Lung microvascular endothelial cell (primary cell): ENCODE data around the gene SDR39U1. TPM values are rescaled to one million over a fixed set of nuclear protein-coding genes. Genes with fewer than 3 reads are reported as not detected.

Source experiments
- DNase-seq, 2 donors: peaks; one replicate each; pipeline versions ENCODE4 v3.0.0 to v3.0.0-alpha.2; 2010; ENCODE audit warnings: low read depth in 2 of 2
- total RNA-seq: library from RNA; depleted of rRNA; stranded (reverse); fragments of >200 nt; gene quantifications from 2 replicates; pipeline ENCODE4 v1.2.1, GENCODE V29; 2014

SDR39U1 gene
- total RNA-seq, 1 donor from 2014 or later = 7.3 TPM

DNA sequence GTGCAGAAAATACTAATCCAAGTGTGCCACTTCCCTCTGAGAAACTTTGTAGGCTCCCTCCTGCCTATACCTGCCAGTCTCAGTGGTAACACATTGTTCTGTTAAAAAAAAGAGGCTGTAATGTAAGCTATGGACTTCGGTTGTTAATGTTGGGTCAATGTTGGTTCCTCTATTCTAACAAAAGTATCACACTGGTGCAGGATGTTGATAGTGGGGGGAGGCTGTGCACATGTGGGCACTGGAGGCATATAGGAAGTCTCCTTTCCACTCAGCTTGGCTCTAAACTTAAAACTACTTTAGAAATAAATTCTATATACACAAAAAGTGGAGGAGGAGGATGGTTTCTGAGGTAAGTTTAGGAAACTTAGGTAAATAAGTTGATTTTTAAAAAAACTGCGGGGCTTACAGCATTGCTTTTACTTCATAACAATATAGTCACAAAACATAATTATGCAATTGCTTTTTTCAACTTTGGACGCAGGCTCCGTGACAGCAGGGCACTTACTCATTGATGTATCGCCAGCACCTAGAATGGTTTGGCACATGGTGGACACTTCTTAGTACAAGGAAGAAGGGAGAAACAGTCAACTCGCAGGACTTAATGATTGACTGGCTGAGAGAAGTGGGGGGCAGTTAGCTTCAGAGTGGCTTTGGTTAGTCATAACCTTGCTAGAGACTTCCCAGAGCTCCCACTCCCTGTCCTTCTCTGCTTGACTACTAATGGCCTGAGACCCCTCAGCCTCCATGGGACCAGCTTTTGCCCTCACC, 51.7 kb downstream of the SDR39U1 start:
- no peak for DNase-seq

Other genes starting within 250 kb of the SDR39U1 start
- gene TM9SF1, start 247.3 kb downstream of the SDR39U1 start, total RNA-seq = 30.5 and 46.2 TPM in 2 replicates
- not detected in 2 replicates for gene TSSK4, start 237.1 kb downstream of the SDR39U1 start, total RNA-seq
- gene CHMP4A, start 229.3 kb downstream of the SDR39U1 start, total RNA-seq = 12.2 and 16.3 TPM in 2 replicates
- 8.3 and 13.7 TPM in 2 replicates for gene MDP1, start 226.7 kb downstream of the SDR39U1 start, total RNA-seq
- gene NEDD8, start 210.4 kb downstream of the SDR39U1 start, total RNA-seq = 193 and 210 TPM in 2 replicates
- 87.6 and 109 TPM in 2 replicates for gene GMPR2, start 209.8 kb downstream of the SDR39U1 start, total RNA-seq
- gene TINF2, start 200.2 kb downstream of the SDR39U1 start, total RNA-seq = 34.9 and 63.5 TPM in 2 replicates
- gene TGM1, start 179.6 kb downstream of the SDR39U1 start, total RNA-seq = under 0.01 and 0.20 TPM in 2 replicates
- gene RABGGTA, start 171.2 kb downstream of the SDR39U1 start, total RNA-seq = 11.8 and 17.3 TPM in 2 replicates
- gene DHRS1, start 143.0 kb downstream of the SDR39U1 start, total RNA-seq = 6.3 and 8.7 TPM in 2 replicates
- 15.7 and 20.4 TPM in 2 replicates for gene NOP9, start 142.9 kb downstream of the SDR39U1 start, total RNA-seq
- gene CIDEB, start 134.8 kb downstream of the SDR39U1 start, total RNA-seq = 1.3 and 2.6 TPM in 2 replicates
- gene LTB4R2, start 132.6 kb downstream of the SDR39U1 start, total RNA-seq = 2.0 and 2.8 TPM in 2 replicates
- 2.0 and 2.2 TPM in 2 replicates for gene LTB4R, start 131.3 kb downstream of the SDR39U1 start, total RNA-seq
- gene ADCY4, start 107.7 kb downstream of the SDR39U1 start, total RNA-seq = 34.9 and 60.1 TPM in 2 replicates
- 0.60 and 0.65 TPM in 2 replicates for gene RIPK3, start 102.8 kb downstream of the SDR39U1 start, total RNA-seq
- gene NFATC4, start 74.6 kb downstream of the SDR39U1 start, total RNA-seq = 0.60 and 0.87 TPM in 2 replicates
- 1.4 and 4.1 TPM in 2 replicates for gene NYNRIN, start 43.8 kb downstream of the SDR39U1 start, total RNA-seq
- 0.20 and 0.22 TPM in 2 replicates for gene CBLN3, start 13.1 kb downstream of the SDR39U1 start, total RNA-seq
- gene KHNYN, start 12.8 kb downstream of the SDR39U1 start, total RNA-seq = 30.3 and 45.8 TPM in 2 replicates
- not detected in 2 replicates for gene CMA1, start 65.5 kb upstream of the SDR39U1 start, total RNA-seq
- gene CTSG, start 133.5 kb upstream of the SDR39U1 start, total RNA-seq = not detected in 2 replicates
- not detected in 2 replicates for gene GZMH, start 166.9 kb upstream of the SDR39U1 start, total RNA-seq
- gene GZMB, start 191.4 kb upstream of the SDR39U1 start, total RNA-seq = not detected in 2 replicates